Activated CD8-positive, alpha-beta memory T cell treated with anti-CD3 and anti-CD28 coated beads, Interleukin-2, amount 50 U/mL, for 1 hour (primary cell): Measurements from ENCODE around the gene TMEM175.

Experiments
- DNase-seq: peaks from one replicate; pipeline ENCODE4 v3.0.0-alpha.2; 2020; ENCODE audit errors: extremely low read depth

TMEM175 gene

DNA sequence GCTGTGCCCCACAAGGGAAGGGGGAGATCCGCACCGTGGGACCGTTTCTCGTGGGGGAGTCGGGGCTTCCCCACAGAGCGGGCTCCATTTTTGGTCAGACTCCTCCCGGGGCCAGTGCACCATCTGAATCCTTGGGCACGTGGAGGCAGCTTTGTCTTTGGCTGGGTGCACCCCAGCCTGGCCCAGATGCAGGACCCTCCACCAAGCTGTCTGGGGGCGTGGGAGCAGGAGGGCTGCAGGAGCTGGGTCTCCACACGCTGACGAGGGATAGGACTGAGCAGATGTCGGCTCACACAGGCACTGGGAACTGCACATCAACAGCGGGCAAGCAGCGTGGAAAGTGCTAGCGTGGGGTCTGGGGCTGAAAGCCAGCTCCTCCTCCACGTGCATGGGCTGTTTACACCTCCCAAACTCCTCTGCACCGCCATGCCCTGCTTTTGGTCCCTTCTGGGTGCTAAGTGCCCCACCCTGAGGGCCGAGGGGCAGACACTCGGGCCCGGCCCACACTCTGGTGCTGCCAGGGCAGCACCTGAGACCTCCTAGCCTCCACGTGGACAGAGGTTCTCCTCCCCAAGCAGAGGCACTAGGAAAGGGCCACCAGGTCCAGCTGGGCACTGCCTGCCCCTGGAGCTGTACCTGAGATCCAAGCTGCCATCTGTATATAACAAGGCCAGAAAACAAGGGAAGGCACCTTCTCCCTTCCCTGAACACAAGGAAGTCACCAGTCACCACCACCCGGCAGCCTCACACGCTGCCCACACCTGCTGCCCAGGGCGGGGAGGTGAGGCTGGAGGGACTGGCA, 27.3 kb downstream of the TMEM175 start:
- DNase-seq = no peak

DNA sequence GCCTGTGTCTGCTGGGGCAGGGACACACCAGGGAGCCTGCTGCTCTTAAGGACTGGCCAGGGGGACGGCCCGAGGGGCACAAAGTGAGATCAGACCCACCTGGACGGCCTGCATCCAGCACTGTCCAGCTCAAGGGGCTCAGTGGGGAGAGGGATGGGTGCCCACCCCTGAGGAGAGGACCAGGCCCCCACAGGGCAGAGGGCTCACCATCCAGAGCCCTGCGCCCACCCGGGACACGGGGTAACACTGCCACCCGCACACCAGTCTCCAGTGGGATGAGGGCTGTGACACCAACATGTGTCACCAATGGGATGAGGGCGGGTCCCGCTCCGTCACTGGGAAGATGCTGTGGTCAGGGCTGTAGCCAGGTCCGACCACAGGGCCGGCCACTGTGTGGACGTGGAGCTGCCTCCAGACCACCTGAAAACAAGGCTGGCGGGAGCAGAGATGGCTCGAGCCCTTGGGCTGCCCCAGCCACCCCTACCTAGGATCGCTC, 27.9 kb downstream of the TMEM175 start:
- DNase-seq = no peak

DNA sequence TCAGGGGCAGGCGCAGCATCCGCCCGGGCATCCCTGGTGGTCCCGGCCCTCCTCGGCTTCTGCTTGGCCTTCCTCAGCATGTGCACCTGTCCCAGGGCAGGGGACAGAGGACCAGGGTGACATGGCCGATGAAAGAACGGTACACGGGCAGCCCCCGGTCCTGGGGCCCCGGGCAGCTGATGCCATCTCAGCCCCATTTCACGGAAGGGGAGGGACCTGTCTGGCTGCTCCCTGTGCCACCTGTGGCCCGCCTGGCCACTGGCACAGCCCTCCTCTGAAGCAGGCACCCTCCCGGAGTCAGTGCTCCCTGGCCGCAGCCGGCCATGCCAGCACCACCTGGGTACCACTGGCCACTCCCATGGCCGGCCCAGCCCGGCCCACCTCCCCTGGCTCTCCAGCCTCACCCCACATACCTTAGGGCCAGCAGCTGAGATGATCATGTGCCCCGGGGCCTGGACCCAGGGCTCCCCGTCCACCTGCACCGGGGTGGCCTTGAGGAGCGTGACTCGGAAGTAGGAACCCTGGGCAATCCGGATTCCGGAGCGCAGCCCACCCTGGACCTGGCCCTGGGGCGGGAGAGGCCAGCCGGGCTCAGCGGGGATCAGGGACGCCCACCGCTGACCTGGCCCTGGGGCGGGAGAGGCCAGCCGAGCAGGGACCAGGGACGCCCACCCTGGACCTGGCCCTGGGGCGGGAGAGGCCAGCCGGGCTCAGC, 28.5 kb downstream of the TMEM175 start:
- DNase-seq = no peak

DNA sequence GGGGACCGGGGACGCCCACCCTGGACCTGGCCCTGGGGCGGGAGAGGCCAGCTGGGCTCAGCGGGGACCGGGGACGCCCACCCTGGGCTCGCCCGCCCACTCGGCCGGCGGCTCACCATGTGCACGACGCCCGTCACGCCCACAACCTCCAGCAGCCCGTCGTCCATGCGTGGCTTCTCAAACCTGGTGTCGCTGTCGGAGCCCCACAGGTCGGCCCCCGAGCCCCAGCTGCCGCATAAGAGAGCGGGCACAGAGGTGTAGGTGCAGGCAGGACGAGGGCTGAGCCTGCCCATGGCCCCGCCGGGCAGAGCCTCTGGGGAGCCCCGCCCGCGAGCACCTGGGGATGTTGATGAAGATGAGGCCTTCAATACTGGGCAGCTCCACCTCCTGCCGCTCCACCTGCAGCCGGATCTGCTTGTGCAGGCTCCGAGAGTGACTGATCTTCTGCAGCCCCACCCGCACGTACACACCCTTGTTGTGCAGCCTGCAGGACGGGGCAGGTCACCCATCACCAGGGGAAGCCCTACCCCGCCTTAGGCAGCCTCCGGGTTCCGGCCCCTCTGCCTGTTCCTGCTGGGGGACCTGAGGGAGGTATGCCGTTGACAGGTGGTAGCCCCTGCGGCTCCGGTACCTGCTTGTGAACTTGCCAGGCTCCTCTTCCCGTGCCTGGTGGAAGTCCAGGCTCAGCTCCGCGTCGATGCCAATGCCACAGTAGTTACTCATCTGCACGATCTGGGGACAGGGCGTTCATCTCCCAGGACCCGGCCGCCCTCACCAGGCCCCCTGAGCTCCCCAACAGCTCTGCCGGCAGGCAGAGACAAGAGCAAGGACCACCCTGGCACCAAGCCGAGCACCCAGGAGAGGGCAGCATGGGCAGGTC, 29.3 kb downstream of the TMEM175 start:
- no peak for DNase-seq

- no peak for DNase-seq
Measured at GRCh38 chr4:962231-963208, 30.3 kb downstream of the TMEM175 start.

GRCh38 chr4:963276-964225, 31.3 kb downstream of the TMEM175 start:
- DNase-seq = no peak

- DNase-seq = no peak
Measured at GRCh38 chr4:964346-965025, 32.2 kb downstream of the TMEM175 start.

DNA sequence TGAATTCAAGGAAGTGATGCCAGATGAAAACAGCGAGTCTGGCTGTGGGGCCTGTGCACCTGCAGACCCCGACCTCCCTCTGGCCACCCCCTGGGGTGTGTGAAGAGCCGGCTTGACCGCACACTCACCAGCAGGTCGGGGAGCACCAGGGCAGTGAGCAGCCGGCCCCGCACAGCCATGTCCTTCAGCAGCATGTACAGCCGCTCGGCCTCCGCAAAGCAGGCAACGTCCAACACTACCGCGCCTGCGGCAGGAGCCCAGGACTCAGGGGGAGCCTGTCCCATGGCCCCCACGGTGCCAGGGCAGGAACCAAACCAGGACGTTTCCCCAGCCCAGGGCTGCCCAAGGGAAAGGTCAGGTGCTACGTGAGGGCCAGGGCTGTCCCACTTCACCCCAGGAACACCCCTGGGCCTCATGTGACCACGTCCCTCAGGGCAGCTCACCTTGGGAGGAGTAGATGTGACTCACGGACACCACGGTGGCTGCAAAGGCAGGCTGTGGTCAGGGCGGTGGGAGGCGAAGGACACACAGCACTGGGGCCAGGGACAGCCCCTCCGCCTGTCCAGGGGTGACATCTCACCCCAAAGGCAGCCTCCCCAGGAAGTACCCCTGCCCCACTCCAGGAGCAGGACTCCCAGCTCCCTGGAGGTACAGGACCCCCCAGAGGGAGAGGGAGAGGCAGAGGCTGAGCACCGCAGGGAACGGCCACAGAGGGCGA, 32.9 kb downstream of the TMEM175 start:
- no peak for DNase-seq

GRCh38 chr4:965766-966134, 33.5 kb downstream of the TMEM175 start:
- no peak for DNase-seq

DNA sequence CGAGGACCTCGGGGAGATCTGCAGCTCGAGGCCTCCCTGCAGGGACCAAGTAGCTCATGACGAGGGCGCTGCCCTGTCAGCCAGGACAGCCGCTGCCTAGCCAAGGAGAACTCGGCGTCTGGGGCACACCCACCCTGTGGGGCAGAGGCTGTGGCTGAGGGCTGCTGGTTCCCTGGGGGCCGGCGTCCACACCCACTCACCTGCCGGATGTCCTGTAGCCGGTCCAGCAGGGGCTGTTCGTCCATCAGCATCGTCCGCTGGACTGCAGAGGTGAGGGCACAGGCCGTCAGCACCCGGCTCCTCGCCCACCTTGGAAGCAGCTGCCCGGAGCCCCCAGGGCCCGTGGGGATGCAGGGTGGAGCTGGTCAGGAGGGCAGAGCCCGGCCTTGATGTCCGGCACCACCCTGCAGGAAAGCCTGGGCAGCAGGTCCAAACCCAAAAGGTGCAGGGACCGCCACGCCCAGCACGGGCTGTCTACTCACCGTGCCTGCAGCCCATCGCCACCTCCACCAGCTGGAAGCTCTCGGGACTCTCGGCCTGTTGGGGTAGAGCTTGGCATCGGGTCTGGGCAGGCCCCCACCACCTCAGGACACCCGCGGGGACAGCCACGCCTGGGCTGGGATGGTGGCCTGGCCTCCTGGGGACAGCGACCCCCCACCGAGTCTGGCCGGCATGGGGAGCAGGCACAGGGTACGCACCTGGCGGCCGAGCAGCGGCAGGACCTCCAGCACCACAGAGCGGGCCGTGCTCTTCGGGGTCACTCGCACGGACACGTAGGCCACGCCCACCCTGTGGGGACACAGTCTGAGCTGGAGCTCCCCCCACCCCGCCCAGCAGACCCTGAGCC, 34.2 kb downstream of the TMEM175 start:
- no peak for DNase-seq

- no peak for DNase-seq
Measured at GRCh38 chr4:967113-968104, 35.1 kb downstream of the TMEM175 start.

- no peak for DNase-seq
Measured at GRCh38 chr4:968221-968620, 36.0 kb downstream of the TMEM175 start.

DNA sequence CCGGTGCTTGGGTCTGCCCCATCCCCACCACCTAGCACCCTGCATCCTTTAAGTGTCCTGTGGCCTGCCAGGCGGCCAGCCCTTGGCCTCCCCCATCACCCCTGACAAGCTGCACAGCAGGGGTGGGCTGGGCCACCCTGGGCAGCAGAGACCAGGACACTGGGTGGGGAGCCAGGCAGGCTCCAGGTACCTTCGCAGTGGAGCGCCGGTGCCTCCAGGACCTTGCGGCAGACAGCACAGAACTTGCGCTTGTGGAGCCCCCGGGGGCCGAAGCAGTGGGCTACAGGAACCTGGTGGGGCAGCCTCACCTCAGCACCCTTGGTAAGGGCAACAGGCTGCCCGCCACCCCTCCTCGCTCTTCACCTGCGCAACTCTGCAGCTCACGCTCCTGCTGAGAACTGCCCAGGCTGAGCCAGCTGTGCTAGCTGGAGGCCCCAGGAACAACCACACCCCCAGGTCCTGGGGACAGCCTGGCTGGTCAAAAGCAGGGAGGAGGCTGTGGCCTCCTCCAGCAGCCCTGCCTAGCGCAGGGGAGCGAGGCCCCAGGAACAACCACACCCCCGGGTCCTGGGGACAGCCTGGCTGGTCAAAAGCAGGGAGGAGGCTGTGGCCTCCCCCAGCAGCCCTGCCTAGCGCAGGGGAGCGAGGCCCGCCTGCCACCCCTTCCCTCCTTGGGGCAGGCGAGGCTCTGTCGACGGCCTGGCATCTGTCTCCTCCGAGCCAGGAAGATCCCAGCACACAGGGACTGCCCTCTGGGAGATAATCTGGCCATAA, 36.5 kb downstream of the TMEM175 start:
- no peak for DNase-seq

DNA sequence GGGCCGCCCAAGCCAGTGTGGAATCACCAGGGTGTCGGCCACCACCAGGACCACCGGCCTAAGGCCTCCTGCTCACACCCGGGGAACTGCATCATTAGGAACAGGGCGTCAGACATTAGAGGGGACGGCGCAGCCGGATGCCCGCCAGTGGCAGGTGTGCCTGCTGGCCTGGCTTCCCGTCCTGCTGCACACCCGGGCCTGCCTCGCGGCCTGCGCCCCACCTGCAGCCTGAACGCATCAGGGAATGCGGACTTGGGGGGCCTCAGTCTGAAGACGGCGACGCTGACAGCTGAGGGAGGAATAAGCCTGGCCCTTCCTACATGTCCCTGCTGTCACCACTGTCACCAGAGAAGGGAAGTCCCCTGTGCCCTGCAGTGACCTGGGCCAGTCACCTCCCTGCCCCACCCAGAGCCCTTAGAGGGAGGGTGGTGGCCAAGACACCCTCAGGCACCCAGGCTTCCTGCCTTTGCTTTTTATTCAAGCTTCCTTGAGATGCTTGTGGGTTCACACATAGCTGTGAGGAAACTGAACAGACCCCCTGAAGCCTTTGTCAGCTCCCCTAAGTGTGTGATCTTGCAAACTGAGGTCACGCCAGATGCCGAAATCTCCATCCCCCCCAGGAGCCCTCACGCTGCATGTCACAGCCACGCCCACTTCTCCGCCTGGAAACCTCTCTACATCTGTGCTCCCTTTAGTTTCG, 37.9 kb downstream of the TMEM175 start:
- DNase-seq = peak; percentile 49
